GM12872 (cell line): Measurements from ENCODE around the gene RHEBL1.

Source experiments
- CTCF ChIP-seq: IDR thresholded peaks from 3 replicates; pipeline ENCODE4 v1.5.1; 2011; ENCODE audit warnings: low read depth, mild to moderate bottlenecking, low read length, moderate library complexity; ENCODE audit not compliant: insufficient read depth

The RHEBL1 gene

GRCh38 chr12:49050507-49051372 is 19.0 kb downstream of the RHEBL1 start:
- no peak for TF ChIP-seq CTCF

- no peak for TF ChIP-seq CTCF
These were observed 20.1 kb downstream of the RHEBL1 start for GRCh38 chr12:49049566-49050224.

- no peak for TF ChIP-seq CTCF
These were observed 20.8 kb downstream of the RHEBL1 start for GRCh38 chr12:49048953-49049352.

GRCh38 chr12:49046129-49046895 is 23.5 kb downstream of the RHEBL1 start:
- no peak for TF ChIP-seq CTCF

GRCh38 chr12:49044660-49045059 is 25.1 kb downstream of the RHEBL1 start:
- TF ChIP-seq CTCF = no peak

GRCh38 chr12:49043856-49044258 is 25.9 kb downstream of the RHEBL1 start:
- TF ChIP-seq CTCF = peak; percentile 87

GRCh38 chr12:49043241-49043640 is 26.5 kb downstream of the RHEBL1 start:
- no peak for TF ChIP-seq CTCF
